K562 (cell line): Measurements from ENCODE around the gene REPS1. TPM values are rescaled to one million over a fixed set of nuclear protein-coding genes. Genes with fewer than 3 reads are reported as not detected.

Source experiments
- ATAC-seq: fragments of 200-7000 bp; cut with Tn5 transposase; 3 replicates; pipeline ENCODE4 v1.9.1; 2020; ENCODE audit warnings: moderate library complexity
- BruUV-seq: library from RNA; stranded (reverse); fragments of 400-500 nt; replicated peaks from 2 replicates; lab custom pipeline; 2021; lab: Mats Ljungman, UMichigan
- CTCF ChIA-PET: fragments of 300-600 bp; formaldehyde crosslinking; extraction: SDS; loops from one replicate; lab custom pipeline; 2021; ENCODE audit warnings: low intra/inter-chr PET ratio; lab: Yijun Ruan, JAX
- POLR2A ChIA-PET: fragments of 300-600, 350-650 bp; sonication (Branson Sonifier 250); formaldehyde crosslinking; extraction: SDS; loops from one replicate; lab custom pipeline; 2021; ENCODE audit warnings: antibody characterized with exemption, inconsistent platforms; lab: Yijun Ruan, JAX
- DNase-seq, 4 experiments: peaks; one replicate each; pipeline versions ENCODE4 v3.0.0 to v3.0.0-alpha.2; 2011 to 2018; ENCODE audit warnings: low spot score in 3 of 4, mixed read lengths in 3 of 4; ENCODE audit errors: extremely low read depth in 1 of 4
- FAIRE-seq: peaks from 2 replicates; lab custom pipeline; 2011; peaks lifted over from hg19 to GRCh38; lab: Jason Lieb, UNC
- H2AFZ ChIP-seq: 2 replicates; pipeline ENCODE4 v1.6.0; 2011; ENCODE audit warnings: low read depth, low read length, control low read depth, inconsistent platforms
- H3K27ac ChIP-seq: fragments of 200-600 bp; 3 replicates; pipeline ENCODE4 v1.8.0; 2011; ENCODE audit warnings: low read depth, mild to moderate bottlenecking, control low read depth, inconsistent platforms, low read length, moderate library complexity, mixed read lengths; ENCODE audit errors: extremely low read depth
- H3K27me3 ChIP-seq, 2 experiments: fragments of 300-600 bp in 1 of 2; 2 replicates in 1 of 2; 3 replicates in 1 of 2; pipeline versions ENCODE4 v1.6.0 to v1.8.0; 2011; ENCODE audit warnings: inconsistent platforms in 2 of 2, low read length in 2 of 2, mild to moderate bottlenecking in 1 of 2, mixed read lengths in 1 of 2, moderate library complexity in 1 of 2; ENCODE audit not compliant: control insufficient read depth in 2 of 2, insufficient read depth in 2 of 2
- H3K36me3 ChIP-seq: fragments of 300-600 bp; 3 replicates; pipeline ENCODE4 v1.8.0; 2011; ENCODE audit warnings: mild to moderate bottlenecking, low read length, inconsistent platforms; ENCODE audit not compliant: control insufficient read depth, insufficient read depth
- H3K4me1 ChIP-seq, 2 experiments: fragments of 200-600 bp in 1 of 2; replicated peaks in 1 of 2; 2 replicates in 1 of 2; 3 replicates in 1 of 2; pipeline versions ENCODE4 v1.5.1 to v1.8.0; 2011; ENCODE audit warnings: inconsistent platforms in 2 of 2, low read length in 2 of 2, mild to moderate bottlenecking in 1 of 2, mixed read lengths in 1 of 2, moderate library complexity in 1 of 2; ENCODE audit not compliant: control insufficient read depth in 2 of 2, insufficient read depth in 2 of 2
- H3K4me2 ChIP-seq: 2 replicates; pipeline ENCODE4 v1.6.1; 2011; ENCODE audit warnings: low read length, control low read depth, inconsistent platforms, mixed read lengths; ENCODE audit not compliant: insufficient read depth
- H3K4me3 ChIP-seq: fragments of 200-600 bp; sonication (generic), shearing (Covaris generic); 2 replicates; pipeline ENCODE4 v1.5.1; 2016; ENCODE audit warnings: control low read depth, inconsistent platforms
- H3K79me2 ChIP-seq: fragments of 200-600 bp; 3 replicates; pipeline ENCODE4 v1.8.0; 2011; ENCODE audit warnings: low read length, inconsistent platforms; ENCODE audit not compliant: control insufficient read depth, insufficient read depth
- H3K9ac ChIP-seq, 2 experiments: 2 replicates each; pipeline versions ENCODE4 v1.6.0 to v1.6.1; 2011; ENCODE audit warnings: low read depth in 2 of 2, low read length in 2 of 2, control low read depth in 1 of 2, inconsistent platforms in 1 of 2, mild to moderate bottlenecking in 1 of 2, mixed read lengths in 1 of 2; ENCODE audit not compliant: insufficient read depth in 1 of 2
- H3K9me1 ChIP-seq: one replicate; pipeline ENCODE4 v1.6.0; 2011; ENCODE audit warnings: inconsistent platforms, mild to moderate bottlenecking, low read length, moderate library complexity; ENCODE audit not compliant: control insufficient read depth, insufficient read depth
- H3K9me3 ChIP-seq: replicated peaks from 2 replicates; pipeline ENCODE4 v1.5.1; 2011; ENCODE audit warnings: low read depth, low read length, inconsistent platforms; ENCODE audit not compliant: control insufficient read depth, insufficient read depth
- H4K20me1 ChIP-seq: replicated peaks from 2 replicates; pipeline ENCODE4 v1.6.1; 2011; ENCODE audit warnings: low read length, inconsistent platforms, mixed read lengths; ENCODE audit not compliant: control insufficient read depth, insufficient read depth
- AFF1 ChIP-seq, 2 experiments: fragments of 450-650 bp; IDR thresholded peaks; 2 replicates each; pipeline ENCODE4 v1.6.1; 2018; ENCODE audit warnings: mild to moderate bottlenecking in 2 of 2, low read depth in 1 of 2; ENCODE audit not compliant: partially characterized antibody in 2 of 2
- CXXC5 ChIP-seq: fragments of 250-450 bp; sonication (Bioruptor Pico); IDR thresholded peaks from 2 replicates; pipeline ENCODE4 v1.8.0; 2022; ENCODE audit warnings: inconsistent platforms, mild to moderate bottlenecking, moderate library complexity
- ELF2 ChIP-seq: fragments of 250-450 bp; sonication (Bioruptor Pico); IDR thresholded peaks from 2 replicates; pipeline ENCODE4 v1.5.0; 2021; ENCODE audit warnings: mild to moderate bottlenecking
- ELF4 ChIP-seq: fragments of 450-650 bp; formaldehyde crosslinking; IDR thresholded peaks from 2 replicates; pipeline ENCODE4 v1.4.0; 2022; ENCODE audit warnings: missing genetic modification characterization
- NRF1 ChIP-seq, 2 experiments: fragments of 450-650 bp; IDR thresholded peaks in 1 of 2; conservative IDR thresholded peaks in 1 of 2; 2 replicates each; pipeline ENCODE4 v1.6.1; 2014; ENCODE audit warnings: mild to moderate bottlenecking in 2 of 2
- PBX2 ChIP-seq, 2 experiments: IDR thresholded peaks in 1 of 2; conservative IDR thresholded peaks in 1 of 2; 2 replicates each; pipeline ENCODE4 v1.6.1; 2016; ENCODE audit warnings: low read depth in 2 of 2, mild to moderate bottlenecking in 1 of 2, missing compliant biosample characterization in 1 of 2, missing genetic modification characterization in 1 of 2, moderate library complexity in 1 of 2
- SAFB ChIP-seq: fragments of 200-400 bp; formaldehyde crosslinking; IDR thresholded peaks from 2 replicates; pipeline ENCODE4 v1.6.1; 2017; ENCODE audit warnings: low read depth, low read length, borderline replicate concordance
- ZNF12 ChIP-seq: sonication (generic); formaldehyde crosslinking; IDR thresholded peaks from 2 replicates; pipeline ENCODE4 v1.4.0; 2020; ENCODE audit warnings: mild to moderate bottlenecking, missing genetic modification reagents
- ZNF165 ChIP-seq: fragments of 250-450 bp; sonication (Bioruptor Pico); IDR thresholded peaks from 2 replicates; pipeline ENCODE4 v1.4.0; 2020; ENCODE audit warnings: borderline replicate concordance
- ZNF592 ChIP-seq: fragments of 450-650 bp; IDR thresholded peaks from 2 replicates; pipeline ENCODE4 v1.6.1; 2017; ENCODE audit warnings: antibody characterized with exemption, mild to moderate bottlenecking
- ZNF830 ChIP-seq: fragments of 250-450 bp; sonication (Bioruptor Pico); IDR thresholded peaks from 2 replicates; pipeline ENCODE4 v1.5.0; 2021; ENCODE audit warnings: mild to moderate bottlenecking
- WGBS: fragments of 100-300 bp; shearing (Covaris generic); methylation state at CpG from one replicate; pipeline ENCODE4 v1.1.6; 2016; ENCODE audit warnings: low coverage, mixed read lengths; ENCODE audit not compliant: insufficient coverage; ENCODE audit errors: missing lambda C conversion rate; 5-methylcytosine and 5-hydroxymethylcytosine counted together
- in situ Hi-C: fragments of 300-500 bp; cut with MboI; formaldehyde crosslinking; loops from 4 replicates; pipeline ENCODE4 v1.15.0; 2018; ENCODE audit warnings: inconsistent platforms, mixed read lengths
- intact Hi-C: fragments of 100-400 bp; cut with micrococcal nuclease; formaldehyde crosslinking; loops from 2 replicates; pipeline ENCODE4 v1.14.2; 2022
- polyA plus RNA-seq, 8 experiments: library from polyadenylated mRNA; depleted of rRNA in 4 of 8; stranded (reverse) in 5 of 8; unstranded in 3 of 8; fragments of >200 nt; fragmentation: Nextera tagmentation in 2 of 8; fragmentation: Illumina TruSeq in 1 of 8; extraction: Ambion mirVana in 2 of 8; extraction: Trizol in 1 of 8; gene quantifications; 2 replicates each; pipeline versions ENCODE4 v1.2.1 to v1.2.3, GENCODE V29; 2011 to 2014; ENCODE audit warnings: inconsistent platforms in 1 of 8, missing spikeins in 1 of 8
- total RNA-seq, 7 experiments: library from RNA; depleted of rRNA in 6 of 7; stranded (reverse); fragments of >200 nt in 6 of 7; fragmentation: Illumina TruSeq in 2 of 7; extraction: Trizol in 2 of 7; gene quantifications; 2 replicates each; pipeline versions ENCODE4 v1.2.1 to v1.2.3, GENCODE V29; 2011 to 2021; ENCODE audit warnings: low replicate concordance in 1 of 7

REPS1 gene
- total and polyA plus RNA-seq, 9 of the 15 experiments (the other 6 are each of a cell fraction or from before 2014, with no cell fraction given) = 7.9 to 36.0 (median 27.8) TPM

- Histone ChIP-seq H3K27ac (no peak overlapping the region), H3K79me2 (peaks cover 23% of the 10 kb centered on the region), H3K4me1 (peaks cover 0 to 1% of the 10 kb centered on the region in 2 experiments; a peak in 1 of 5 replicates), H3K4me2 (no peak overlapping the region), H3K27me3 (no peaks in the 10 kb centered on the region), H2AFZ (no peak overlapping the region), H3K36me3 (no peaks in the 10 kb centered on the region), H3K9me3 (no peaks in the 10 kb centered on the region), H4K20me1 (peaks cover 13% of the 10 kb centered on the region), H3K9ac (no peak overlapping the region), H3K4me3 (no peak overlapping the region), H3K9me1 (no peaks in the 10 kb centered on the region)
- intact Hi-C loops = no loop called here
- in situ Hi-C loops = no loop called here
- CTCF ChIA-PET = interaction anchor here (0.5 kb wide), 1 partner anchor 397 kb away, joined by 3 read pairs; the partner anchor contains the start of gene CITED2
- DNase-seq (no peak), FAIRE-seq (no peak), ATAC-seq (no peak)
- 77% methylated on average over 2 of the region's 2 CpGs for WGBS
- POLR2A ChIA-PET = interaction anchor here (0.7 to 4.4 kb wide), 2 partner anchors 9 to 419 kb away, joined by 4 to 22 read pairs; no protein-coding TSS in a partner anchor
- no TSS peak for BruUV-seq
- TF ChIP-seq ELF2 (CRISPR knock-in tag) (no peak), NRF1 (conservative IDR thresholded peaks at IDR 0.05 in 1 of 2, IDR thresholded peaks at IDR 0.05 in 1 of 2) (no peak), ZNF592 (no peak), ZNF165 (CRISPR knock-in tag) (no peak), PBX2 (CRISPR knock-in tag; IDR thresholded peaks at IDR 0.05; ENCODE audit: low read depth) (no peak), PBX2 (tag; conservative IDR thresholded peaks at IDR 0.05; ENCODE audit: low read depth) (no peak), SAFB (no peak), ZNF830 (no peak), CXXC5 (no peak), ELF4 (CRISPR knock-in tag) (no peak), AFF1 (IDR thresholded peaks at IDR 0.05; ENCODE audit: low read depth in 1 of 2, partially characterized antibody in 2 of 2) (no peak), ZNF12 (no peak)
These were observed 10.8 kb downstream of the REPS1 start for GRCh38 chr6:138977242-138977641.
